KOPT-K1 (cell line): ENCODE measurements around the gene GTF2A1L.
"Not testable (repeated sequence)": the region's sequence is repeated elsewhere in the genome, so short reads cannot be mapped to it uniquely, and the experiment has no call there.

Experiments used
- H3K27ac ChIP-seq: fragments of 200-600 bp; sonication (generic); 2 replicates; pipeline ENCODE4 v1.5.1; 2016; ENCODE audit warnings: antibody characterized with exemption, mild to moderate bottlenecking, low read depth, low read length; ENCODE audit not compliant: poor library complexity, severe bottlenecking
- H3K36me3 ChIP-seq: fragments of 200-600 bp; sonication (generic); 2 replicates; pipeline ENCODE4 v1.5.1; 2017; ENCODE audit warnings: antibody characterized with exemption, mild to moderate bottlenecking, low read length, moderate library complexity; ENCODE audit not compliant: insufficient read depth
- H3K9me3 ChIP-seq: fragments of 200-600 bp; sonication (generic); 2 replicates; pipeline ENCODE4 v1.5.1; 2017; ENCODE audit warnings: antibody characterized with exemption, low read length, mild to moderate bottlenecking; ENCODE audit not compliant: insufficient read depth, poor library complexity, severe bottlenecking

Gene GTF2A1L

DNA sequence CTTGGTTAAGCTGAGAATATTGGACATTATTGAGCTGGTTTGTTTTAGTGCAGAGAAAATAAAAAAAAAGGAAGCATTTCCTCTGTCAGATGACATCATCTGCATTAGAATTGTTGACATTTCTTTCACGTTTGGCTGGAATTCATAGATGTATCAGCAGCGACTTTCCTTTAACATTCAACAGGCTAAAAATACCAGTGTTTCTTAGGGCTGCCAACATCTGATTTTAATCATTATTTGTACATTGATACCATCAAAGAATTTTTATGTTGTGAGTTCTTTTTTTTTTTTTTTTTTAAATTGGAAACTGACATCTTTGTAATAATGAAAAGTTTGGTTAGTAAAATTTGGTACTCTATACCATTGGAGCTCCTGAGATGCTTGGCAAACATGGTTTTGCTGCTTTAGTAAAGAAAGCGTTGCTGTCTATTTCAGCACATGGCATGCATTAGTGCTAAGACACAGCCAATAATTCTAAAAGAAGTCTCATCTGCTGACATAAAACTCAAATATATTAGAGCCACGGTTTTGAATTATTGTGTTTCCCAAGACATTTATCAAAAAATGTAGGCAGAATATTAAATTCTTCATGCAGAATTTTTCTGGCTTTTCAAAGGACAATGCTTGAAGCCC is 33.6 kb downstream of the GTF2A1L start:
- Histone ChIP-seq H3K36me3 (no peaks in the 10 kb centered on the region), H3K9me3 (no peaks in the 10 kb centered on the region), H3K27ac (no peak overlapping the region)

DNA sequence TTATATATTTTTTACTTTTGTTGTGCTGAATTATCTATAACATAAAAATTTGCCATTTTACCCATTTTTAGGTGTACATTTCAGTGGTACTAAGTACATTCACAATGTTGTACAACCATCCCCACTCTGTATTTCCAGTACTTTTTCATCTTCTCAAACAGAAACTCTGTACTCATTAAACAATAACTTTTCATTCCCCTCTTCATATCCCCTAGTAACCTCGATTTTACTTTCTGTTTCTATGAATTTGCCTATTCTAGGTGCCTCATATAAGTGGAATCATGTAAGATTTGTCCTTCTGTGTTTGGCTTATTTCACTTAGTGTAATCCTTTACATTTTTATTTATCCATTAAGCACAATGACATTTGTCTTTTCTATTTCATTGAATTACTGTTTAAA is 51.3 kb downstream of the GTF2A1L start:
- Histone ChIP-seq H3K36me3 (no peaks in the 10 kb centered on the region), H3K9me3 (no peaks in the 10 kb centered on the region), H3K27ac (no peak overlapping the region)

DNA sequence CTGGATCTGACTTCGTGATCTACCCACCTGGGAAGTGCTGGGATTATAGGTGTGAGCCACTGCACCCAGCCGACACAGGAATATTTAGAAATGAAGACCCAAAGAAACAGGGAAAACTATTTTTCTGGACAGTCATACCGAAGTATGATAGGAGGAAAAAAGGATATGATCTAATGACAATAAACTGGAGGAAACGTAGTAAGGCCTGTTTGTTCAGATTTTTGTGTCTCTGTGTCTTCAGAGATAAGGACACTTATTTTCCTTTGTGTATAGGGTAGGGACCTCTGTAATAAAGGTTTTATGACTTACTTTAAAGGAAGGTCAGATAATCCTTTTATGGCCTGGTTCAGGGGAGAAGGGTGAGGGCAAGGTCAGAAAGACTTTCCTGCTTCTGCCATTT is 55.9 kb downstream of the GTF2A1L start:
- Histone ChIP-seq H3K27ac (no peak overlapping the region), H3K9me3 (no peaks in the 10 kb centered on the region), H3K36me3 (no peaks in the 10 kb centered on the region)

DNA sequence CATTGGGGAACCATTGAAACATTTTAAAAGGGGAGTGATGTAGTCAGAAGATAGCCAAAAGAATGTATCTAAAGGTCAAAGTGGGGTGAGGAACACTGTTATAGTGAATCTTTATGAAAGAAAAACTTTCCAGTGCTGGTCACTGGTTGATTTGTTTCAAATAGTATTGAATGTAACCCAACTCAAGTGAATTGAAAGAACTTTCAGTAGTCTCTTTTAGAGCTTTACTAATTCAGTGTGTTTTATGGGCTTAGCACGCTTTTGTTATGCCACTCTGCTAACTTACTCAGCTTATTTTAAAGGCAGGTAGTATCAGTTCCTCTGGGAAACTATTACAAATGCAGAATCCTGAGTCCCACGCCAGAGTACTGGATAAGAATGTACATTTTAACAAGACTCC is 57.3 kb downstream of the GTF2A1L start:
- Histone ChIP-seq H3K36me3 (no peaks in the 10 kb centered on the region), H3K27ac (no peak overlapping the region), H3K9me3 (no peaks in the 10 kb centered on the region)

DNA sequence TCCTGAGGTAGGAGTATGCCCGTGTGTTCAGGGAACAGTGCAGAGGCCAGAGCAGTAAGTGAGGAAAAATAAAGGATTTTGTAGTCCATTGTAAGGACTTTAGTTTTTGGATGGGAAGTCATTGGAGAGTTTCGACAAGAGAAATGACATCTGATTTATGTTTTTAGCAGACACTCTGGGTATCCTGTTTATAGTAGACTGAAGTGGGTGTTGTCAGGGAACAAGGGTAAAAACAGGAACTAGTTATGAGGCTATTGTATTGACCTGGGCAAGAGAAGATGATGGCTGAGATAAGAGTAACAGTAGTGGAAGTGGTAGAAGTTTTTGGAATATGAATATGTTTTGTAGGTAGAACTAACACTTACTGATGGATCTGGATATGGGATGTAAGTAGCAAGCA is 59.8 kb downstream of the GTF2A1L start:
- Histone ChIP-seq H3K27ac (no peak overlapping the region), H3K9me3 (no peaks in the 10 kb centered on the region), H3K36me3 (no peaks in the 10 kb centered on the region)

DNA sequence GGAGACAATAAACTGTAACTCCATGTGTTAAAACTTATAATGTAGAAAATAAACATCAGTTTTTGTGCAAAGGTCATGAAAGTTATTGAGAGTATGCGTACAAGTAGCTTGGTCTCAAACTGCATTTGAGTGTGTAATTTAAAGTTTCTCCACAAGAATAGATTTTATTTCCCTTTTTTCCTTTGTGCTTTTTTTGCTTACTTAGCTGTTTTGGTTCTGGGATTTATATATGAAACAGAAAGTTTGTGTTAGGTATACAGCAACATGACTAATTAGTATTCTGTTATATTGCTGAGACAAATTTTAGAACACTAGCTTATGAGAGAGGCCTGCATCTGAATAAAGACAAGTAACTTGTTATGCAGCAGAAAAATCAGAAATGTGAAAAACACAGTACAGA is 67.5 kb downstream of the GTF2A1L start:
- Histone ChIP-seq H3K9me3 (no peaks in the 10 kb centered on the region), H3K27ac (no peak overlapping the region), H3K36me3 (no peaks in the 10 kb centered on the region)

DNA sequence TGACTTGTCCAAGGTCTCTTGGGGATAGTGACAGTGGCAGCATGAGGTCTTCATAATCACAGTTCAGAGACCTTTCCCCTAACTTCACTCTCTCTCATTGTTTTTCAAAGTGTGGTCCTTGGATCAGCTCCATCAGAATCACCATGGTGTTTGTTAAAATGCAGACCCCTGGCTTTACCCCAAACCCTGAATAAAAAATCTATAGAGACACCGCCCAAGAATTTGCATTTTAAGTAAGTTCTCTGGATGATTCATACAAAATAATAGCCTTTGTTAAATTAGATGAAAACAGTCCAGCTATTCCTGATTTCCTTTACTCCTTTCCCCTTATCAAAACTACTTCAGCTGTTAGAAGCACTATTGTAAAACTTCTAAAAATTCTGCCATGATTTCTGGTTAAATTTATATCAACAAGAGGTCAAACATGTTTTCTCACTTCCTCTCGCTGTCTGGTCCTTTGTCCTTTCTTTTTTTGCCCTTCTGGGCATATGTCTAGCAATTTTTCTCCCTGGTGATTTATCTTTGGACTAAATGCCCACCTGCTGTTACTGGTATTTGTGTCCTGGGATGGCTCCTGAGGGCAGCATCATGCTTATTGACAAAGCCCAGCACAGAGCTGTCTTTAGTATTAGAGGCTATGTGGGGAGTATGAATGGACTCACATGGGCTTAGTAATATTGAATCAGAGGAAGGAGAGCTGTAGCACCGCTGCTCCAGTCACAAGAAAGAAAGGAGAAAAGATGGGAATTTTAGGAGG is 74.5 kb downstream of the GTF2A1L start:
- Histone ChIP-seq H3K9me3 (no peaks in the 10 kb centered on the region), H3K36me3 (no peaks in the 10 kb centered on the region), H3K27ac (no peak overlapping the region)

DNA sequence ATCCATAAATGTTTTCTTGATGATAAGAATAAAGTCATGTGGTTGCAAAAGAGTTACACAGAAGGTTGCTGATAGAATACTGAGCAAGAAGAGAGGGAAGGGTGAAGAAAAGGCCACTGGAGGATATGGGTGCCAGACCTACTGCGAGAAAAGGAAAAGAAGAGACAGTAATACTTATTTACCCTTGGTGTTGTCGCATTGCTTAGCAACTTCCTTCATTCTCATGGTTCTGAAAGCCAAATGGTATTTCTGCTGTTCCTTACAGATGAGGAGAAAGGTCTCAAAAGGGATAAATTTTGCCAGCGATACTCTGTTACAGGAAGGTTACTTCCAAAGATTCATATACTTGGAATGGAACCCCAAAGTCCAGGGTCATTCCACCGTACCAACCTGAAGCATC is 75.4 kb downstream of the GTF2A1L start:
- Histone ChIP-seq H3K9me3 (no peaks in the 10 kb centered on the region), H3K27ac (no peak overlapping the region), H3K36me3 (no peaks in the 10 kb centered on the region)

DNA sequence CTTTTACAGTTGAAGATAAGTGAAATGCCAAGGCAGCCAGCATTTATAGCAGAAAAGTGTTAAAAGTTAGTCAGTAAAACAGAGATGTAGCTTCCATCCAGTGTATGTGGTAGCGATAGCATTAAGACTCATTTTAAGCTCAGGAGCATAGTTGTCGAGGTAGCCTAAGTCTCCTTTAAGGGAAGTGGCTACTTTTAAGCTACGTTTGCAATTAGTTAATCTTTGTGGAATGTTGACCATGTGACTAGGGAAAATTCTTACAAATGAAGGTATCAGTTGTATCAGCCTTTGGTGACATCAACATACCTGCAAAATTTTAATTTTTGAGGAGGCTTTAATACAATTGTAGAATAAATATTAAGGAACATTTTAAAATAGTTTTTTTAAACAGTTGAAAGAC is 76.0 kb downstream of the GTF2A1L start:
- Histone ChIP-seq H3K36me3 (no peaks in the 10 kb centered on the region), H3K27ac (no peak overlapping the region), H3K9me3 (no peaks in the 10 kb centered on the region)

DNA sequence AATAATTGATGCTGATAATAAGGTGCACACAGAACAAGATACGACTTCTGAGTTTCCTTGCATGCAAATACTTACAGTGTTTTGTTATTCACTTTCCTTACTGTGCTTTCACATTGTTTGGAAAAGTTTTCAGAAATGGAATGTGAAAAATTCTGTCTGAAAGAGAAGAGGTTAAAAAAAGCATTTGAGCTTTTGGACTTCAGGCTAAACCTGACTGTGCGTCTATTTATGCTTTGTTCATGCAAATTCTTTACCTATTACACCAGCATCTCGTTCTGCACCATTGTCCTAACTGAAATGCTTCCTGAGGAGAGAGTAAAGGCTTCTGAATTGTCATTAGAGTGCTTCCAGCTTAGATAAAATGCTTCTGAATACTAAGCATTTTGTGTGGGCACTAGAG is 76.5 kb downstream of the GTF2A1L start:
- Histone ChIP-seq H3K36me3 (no peaks in the 10 kb centered on the region), H3K27ac (no peak overlapping the region), H3K9me3 (no peaks in the 10 kb centered on the region)

DNA sequence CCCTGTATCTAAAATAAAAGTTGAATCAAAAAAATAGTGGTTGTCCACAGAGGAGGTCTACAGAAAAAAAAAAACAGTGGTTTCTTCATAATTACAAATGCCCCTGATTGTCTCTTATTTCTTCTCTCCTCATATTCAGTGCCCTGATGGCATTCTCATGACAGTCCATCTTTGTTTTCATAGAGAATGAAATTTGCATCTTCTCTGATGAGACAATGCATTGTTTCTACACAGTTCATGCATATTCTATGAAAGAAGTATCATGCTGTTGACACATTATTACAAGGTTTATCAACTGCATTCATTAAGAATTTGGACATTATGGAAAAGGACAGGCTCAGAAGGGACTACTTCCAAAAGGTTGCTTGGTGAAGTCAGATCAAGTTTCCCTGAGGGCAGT is 78.3 kb downstream of the GTF2A1L start:
- no peaks in the 10 kb centered on the region for H3K9me3 ChIP-seq
- H3K36me3 ChIP-seq = no peaks in the 10 kb centered on the region
- no peak overlapping the region for H3K27ac ChIP-seq

DNA sequence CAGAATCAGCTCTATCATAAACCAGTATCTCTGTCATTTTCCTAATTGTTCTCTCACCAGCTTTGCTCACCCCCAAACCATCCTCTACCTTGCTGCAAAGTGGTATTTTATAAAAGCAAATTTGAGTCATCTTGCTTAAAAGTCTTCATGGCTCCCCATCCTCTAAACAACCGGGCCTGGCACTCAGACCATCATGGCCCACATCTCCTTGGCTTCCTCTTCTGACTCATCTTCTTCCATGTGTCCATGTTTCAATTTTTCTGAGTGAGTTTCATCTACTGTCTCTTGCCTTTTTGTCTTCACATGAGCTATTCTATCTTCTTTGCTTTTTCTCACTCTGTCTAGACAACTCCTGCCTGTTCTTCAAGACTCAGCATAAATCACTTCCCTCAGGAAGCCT is 79.2 kb downstream of the GTF2A1L start:
- Histone ChIP-seq H3K36me3 (no peaks in the 10 kb centered on the region), H3K9me3 (no peaks in the 10 kb centered on the region), H3K27ac (no peak overlapping the region)

DNA sequence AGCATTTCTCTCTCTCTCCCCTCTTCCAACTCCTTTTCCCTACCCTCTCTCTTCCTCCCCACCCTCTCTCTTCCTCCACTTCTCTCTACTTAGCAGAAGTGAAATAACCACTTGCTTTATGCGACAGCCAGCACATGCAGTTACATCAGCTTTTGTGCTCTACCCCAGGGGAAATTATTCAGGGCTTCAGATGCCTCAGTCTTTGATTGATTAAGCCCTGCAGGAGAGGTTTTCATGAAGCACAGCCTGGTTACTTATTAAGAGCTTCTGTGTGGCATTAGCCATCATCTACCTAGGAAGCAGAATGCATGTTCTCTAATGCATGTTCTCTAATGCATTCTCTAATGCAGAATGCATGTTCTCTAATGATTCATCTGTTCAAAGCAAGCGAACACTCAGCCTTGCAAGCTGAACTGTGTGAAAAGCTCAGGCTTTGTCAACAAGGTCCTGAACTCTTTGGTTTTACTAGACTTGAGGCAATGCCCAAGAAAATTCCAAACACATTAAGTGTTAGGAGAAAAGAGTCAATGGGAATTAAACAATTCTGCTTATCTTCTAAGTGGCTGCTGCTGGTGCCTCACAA is 81.8 kb downstream of the GTF2A1L start:
- no peaks in the 10 kb centered on the region for H3K36me3 ChIP-seq
- H3K27ac ChIP-seq = no peak overlapping the region
- no peaks in the 10 kb centered on the region for H3K9me3 ChIP-seq

DNA sequence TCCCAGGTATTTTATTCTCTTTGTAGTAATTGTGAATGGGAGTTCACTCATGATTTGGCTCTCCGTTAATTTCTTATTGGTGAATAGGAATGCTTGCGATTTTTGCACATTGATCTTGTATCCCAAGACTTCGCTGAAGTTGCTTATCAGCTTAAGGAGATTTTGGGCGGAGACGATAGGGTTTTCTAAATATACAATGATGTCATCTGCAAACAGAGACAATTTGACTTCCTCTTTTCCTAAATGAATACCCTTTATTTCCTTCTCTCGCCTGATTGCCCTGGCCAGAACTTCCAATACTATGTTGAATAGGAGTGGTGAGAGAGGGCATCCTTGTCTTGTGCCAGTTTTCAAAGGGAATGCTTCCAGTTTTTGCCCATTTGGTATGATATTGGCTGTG is 86.0 kb downstream of the GTF2A1L start:
- H3K9me3 ChIP-seq, H3K27ac ChIP-seq, H3K36me3 ChIP-seq: not testable (repeated sequence)

DNA sequence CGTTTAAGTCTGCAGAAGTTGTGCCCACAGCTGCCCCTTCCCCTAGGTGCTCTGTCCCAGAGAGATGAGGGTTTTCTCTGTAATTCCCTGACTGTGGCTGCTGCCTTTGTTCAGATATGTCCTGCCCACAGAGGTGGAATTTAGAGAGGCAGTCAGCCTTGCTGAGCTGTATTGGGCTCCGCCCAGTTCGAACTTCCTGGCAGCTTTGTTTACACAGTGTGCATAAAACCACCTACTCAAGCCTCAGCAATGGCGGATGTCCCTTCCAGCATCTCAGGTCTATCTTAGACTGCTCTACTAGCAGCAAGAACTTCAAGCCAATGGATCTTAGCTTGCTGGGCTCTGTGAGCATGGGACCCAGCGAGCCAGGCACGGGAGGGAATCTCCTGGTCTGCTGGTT is 89.8 kb downstream of the GTF2A1L start:
- no peaks in the 10 kb centered on the region for H3K9me3 ChIP-seq
- H3K36me3 ChIP-seq = no peaks in the 10 kb centered on the region
- H3K27ac ChIP-seq = no peak overlapping the region
